Neural crest cell (in vitro differentiated cells): ENCODE results near the gene CLPSL2. TPM values are rescaled to one million over a fixed set of nuclear protein-coding genes. Genes with fewer than 3 reads are reported as not detected.

Source experiments
- DNase-seq: peaks from one replicate; pipeline ENCODE4 v3.0.0; 2021; ENCODE audit warnings: low read depth, mixed read lengths, low spot score
- H3K27ac Mint-ChIP-seq: one replicate; pipeline ENCODE4 v1.8.0; 2021; ENCODE audit warnings: mild to moderate bottlenecking, mixed read lengths; ENCODE audit not compliant: unreplicated experiment
- H3K27me3 Mint-ChIP-seq: 2 replicates; pipeline ENCODE4 v1.8.0; 2021; ENCODE audit warnings: low read depth, mild to moderate bottlenecking, mixed read lengths
- H3K36me3 Mint-ChIP-seq: 2 replicates; pipeline ENCODE4 v1.8.0; 2021; ENCODE audit warnings: low read depth, mild to moderate bottlenecking, mixed read lengths
- H3K4me1 Mint-ChIP-seq: 2 replicates; pipeline ENCODE4 v1.8.0; 2021; ENCODE audit warnings: mixed read lengths
- H3K4me3 Mint-ChIP-seq: one replicate; pipeline ENCODE4 v1.8.0; 2021; ENCODE audit warnings: mild to moderate bottlenecking, mixed read lengths
- H3K9me3 Mint-ChIP-seq: 2 replicates; pipeline ENCODE4 v1.8.0; 2021; ENCODE audit warnings: mixed read lengths
- CTCF ChIP-seq: fragments of 200-600 bp; sonication (generic); conservative IDR thresholded peaks from 2 replicates; pipeline ENCODE4 v1.5.0; 2021; ENCODE audit warnings: antibody characterized with exemption, mild to moderate bottlenecking
- total RNA-seq: library from RNA; stranded (reverse); gene quantifications from 2 replicates; pipeline ENCODE4 v1.2.1, GENCODE V29; 2021

The CLPSL2 gene
- total RNA-seq, 1 donor from 2014 or later = not detected

- Mint-ChIP-seq H3K4me3 (no peak overlapping the region), H3K27me3 (peaks cover under 1% of the 10 kb centered on the region), H3K4me1 (peaks cover 12% of the 10 kb centered on the region), H3K36me3 (no peaks in the 10 kb centered on the region), H3K9me3 (no peaks in the 10 kb centered on the region), H3K27ac (no peak overlapping the region)
- DNase-seq = no peak
- no peak for TF ChIP-seq CTCF
These were observed 24.1 kb upstream of the CLPSL2 start for GRCh38 chr6:35752330-35752729.

GRCh38 chr6:35754452-35755277 is 21.7 kb upstream of the CLPSL2 start:
- Mint-ChIP-seq H3K27ac (no peak overlapping the region), H3K27me3 (peaks cover 2% of the 10 kb centered on the region), H3K36me3 (no peaks in the 10 kb centered on the region), H3K4me3 (no peak overlapping the region), H3K4me1 (peaks cover 18% of the 10 kb centered on the region), H3K9me3 (no peaks in the 10 kb centered on the region)
- no peak for DNase-seq
- no peak for TF ChIP-seq CTCF

- no peak for TF ChIP-seq CTCF
- H3K4me3 Mint-ChIP-seq = no peak overlapping the region
- no peak overlapping the region for H3K27ac Mint-ChIP-seq
- H3K4me1 Mint-ChIP-seq = peaks cover 18% of the 10 kb centered on the region
- H3K9me3 Mint-ChIP-seq = no peaks in the 10 kb centered on the region
- DNase-seq = no peak
- no peaks in the 10 kb centered on the region for H3K36me3 Mint-ChIP-seq
- H3K27me3 Mint-ChIP-seq = peaks cover 7% of the 10 kb centered on the region
These were observed 21.0 kb upstream of the CLPSL2 start for GRCh38 chr6:35755278-35755924.

GRCh38 chr6:35757456-35758123 is 18.8 kb upstream of the CLPSL2 start:
- H3K36me3 Mint-ChIP-seq = no peaks in the 10 kb centered on the region
- DNase-seq = peak; percentile 33
- no peak overlapping the region for H3K4me3 Mint-ChIP-seq
- H3K27ac Mint-ChIP-seq = peak overlapping the region; percentile 93
- H3K27me3 Mint-ChIP-seq = peaks cover 23% of the 10 kb centered on the region
- H3K4me1 Mint-ChIP-seq = peaks cover 18% of the 10 kb centered on the region
- H3K9me3 Mint-ChIP-seq = no peaks in the 10 kb centered on the region
- peak; percentile 52 for TF ChIP-seq CTCF

- Mint-ChIP-seq H3K27me3 (peaks cover 42% of the 10 kb centered on the region), H3K4me1 (peaks cover 23% of the 10 kb centered on the region), H3K36me3 (no peaks in the 10 kb centered on the region), H3K9me3 (no peaks in the 10 kb centered on the region), H3K4me3 (no peak overlapping the region), H3K27ac (no peak overlapping the region)
- DNase-seq = no peak
- no peak for TF ChIP-seq CTCF
These were observed 17.0 kb upstream of the CLPSL2 start for GRCh38 chr6:35759426-35759825.
